B cell (primary cell): Measurements from ENCODE around the gene SCN10A.

Experiments used
- EZH2 ChIP-seq: IDR thresholded peaks from 2 replicates; pipeline ENCODE4 v1.6.1; 2012; ENCODE audit warnings: borderline replicate concordance, low read depth, mild to moderate bottlenecking, moderate library complexity, low read length; ENCODE audit not compliant: insufficient read depth, poor library complexity, severe bottlenecking
- TF ChIP-seq, protein P1 (sequence below): fragments of 200-600 bp; IDR thresholded peaks from one replicate; pipeline ENCODE4 v1.8.0; 2022; ENCODE audit warnings: antibody characterized with exemption, mild to moderate bottlenecking

GRCh38 chr3:38756892-38757291 is 59.1 kb downstream of the SCN10A start:
- TF ChIP-seq, protein P1, sequence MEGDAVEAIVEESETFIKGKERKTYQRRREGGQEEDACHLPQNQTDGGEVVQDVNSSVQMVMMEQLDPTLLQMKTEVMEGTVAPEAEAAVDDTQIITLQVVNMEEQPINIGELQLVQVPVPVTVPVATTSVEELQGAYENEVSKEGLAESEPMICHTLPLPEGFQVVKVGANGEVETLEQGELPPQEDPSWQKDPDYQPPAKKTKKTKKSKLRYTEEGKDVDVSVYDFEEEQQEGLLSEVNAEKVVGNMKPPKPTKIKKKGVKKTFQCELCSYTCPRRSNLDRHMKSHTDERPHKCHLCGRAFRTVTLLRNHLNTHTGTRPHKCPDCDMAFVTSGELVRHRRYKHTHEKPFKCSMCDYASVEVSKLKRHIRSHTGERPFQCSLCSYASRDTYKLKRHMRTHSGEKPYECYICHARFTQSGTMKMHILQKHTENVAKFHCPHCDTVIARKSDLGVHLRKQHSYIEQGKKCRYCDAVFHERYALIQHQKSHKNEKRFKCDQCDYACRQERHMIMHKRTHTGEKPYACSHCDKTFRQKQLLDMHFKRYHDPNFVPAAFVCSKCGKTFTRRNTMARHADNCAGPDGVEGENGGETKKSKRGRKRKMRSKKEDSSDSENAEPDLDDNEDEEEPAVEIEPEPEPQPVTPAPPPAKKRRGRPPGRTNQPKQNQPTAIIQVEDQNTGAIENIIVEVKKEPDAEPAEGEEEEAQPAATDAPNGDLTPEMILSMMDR, result no peak
- no peak for TF ChIP-seq EZH2
